Chondrocyte (in vitro differentiated cells): ENCODE data around the gene TNFRSF12A. TPM values are rescaled to one million over a fixed set of nuclear protein-coding genes. Genes with fewer than 3 reads are reported as not detected.

Experiments used
- DNase-seq: peaks from one replicate; pipeline ENCODE4 v3.0.0; 2021; ENCODE audit warnings: mixed read lengths, low spot score
- H3K27ac Mint-ChIP-seq: one replicate; pipeline ENCODE4 v1.8.0; 2021; ENCODE audit warnings: mild to moderate bottlenecking, moderate library complexity, mixed read lengths; ENCODE audit not compliant: unreplicated experiment
- H3K27me3 Mint-ChIP-seq: 2 replicates; pipeline ENCODE4 v1.8.0; 2021; ENCODE audit warnings: low read depth, mixed read lengths
- H3K36me3 Mint-ChIP-seq: 2 replicates; pipeline ENCODE4 v1.8.0; 2021; ENCODE audit warnings: low read depth, mixed read lengths
- H3K4me1 Mint-ChIP-seq: 2 replicates; pipeline ENCODE4 v1.8.0; 2021; ENCODE audit warnings: low read depth, mild to moderate bottlenecking, mixed read lengths
- H3K4me3 Mint-ChIP-seq: one replicate; pipeline ENCODE4 v1.8.0; 2021; ENCODE audit warnings: mild to moderate bottlenecking, moderate library complexity, mixed read lengths; ENCODE audit not compliant: unreplicated experiment
- H3K9me3 Mint-ChIP-seq: 2 replicates; pipeline ENCODE4 v1.8.0; 2021; ENCODE audit warnings: low read depth, mixed read lengths
- total RNA-seq: library from RNA; stranded (reverse); gene quantifications from 3 replicates; pipeline ENCODE4 v1.2.1, GENCODE V29; 2021
- TF ChIP-seq, protein P1 (sequence below): fragments of 200-600 bp; sonication (generic); IDR thresholded peaks from 2 replicates; pipeline ENCODE4 v1.5.0; 2021; ENCODE audit warnings: antibody characterized with exemption, mild to moderate bottlenecking, moderate library complexity

TNFRSF12A gene
- total RNA-seq, 1 donor from 2014 or later, result 165 TPM

DNA sequence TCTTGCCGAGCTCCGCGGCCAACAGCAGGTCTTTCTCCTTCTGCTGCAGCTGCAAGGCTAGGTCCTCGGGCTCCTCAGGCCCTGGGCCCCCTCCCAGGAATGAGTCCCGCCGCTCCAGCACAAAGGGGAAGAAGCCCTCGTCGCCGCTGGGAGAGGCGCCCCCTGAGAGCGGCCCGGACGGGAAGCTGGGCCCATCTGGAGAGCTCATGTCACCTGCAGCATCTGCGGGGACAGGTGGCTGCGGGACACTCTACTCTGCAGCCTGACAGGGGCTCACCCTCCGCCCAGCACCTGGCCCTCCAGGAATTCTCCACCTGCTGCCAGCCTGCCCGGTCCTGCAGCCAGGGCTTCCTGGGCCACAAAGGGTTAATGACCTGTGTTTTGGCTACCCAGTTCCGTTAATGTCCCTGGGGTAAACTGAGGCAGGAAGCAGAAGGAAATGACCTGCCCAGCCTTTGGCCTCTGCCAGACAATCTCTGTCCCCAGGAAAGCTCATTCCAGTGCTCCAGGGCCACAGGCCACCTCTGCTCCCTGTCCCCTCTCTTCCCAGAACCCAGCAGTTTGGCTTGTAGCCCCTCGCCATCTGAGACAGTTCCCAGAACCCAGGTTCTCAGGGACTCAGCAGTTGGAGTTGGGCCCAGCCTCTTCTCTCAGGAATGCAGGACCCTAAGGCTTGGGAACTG is 15.3 kb downstream of the TNFRSF12A start:
- Mint-ChIP-seq H3K36me3 (no peaks in the 10 kb centered on the region), H3K27ac (no peak overlapping the region), H3K9me3 (no peaks in the 10 kb centered on the region), H3K4me3 (no peak overlapping the region), H3K4me1 (peaks cover 3% of the 10 kb centered on the region), H3K27me3 (peaks cover 53% of the 10 kb centered on the region)
- TF ChIP-seq, protein P1, sequence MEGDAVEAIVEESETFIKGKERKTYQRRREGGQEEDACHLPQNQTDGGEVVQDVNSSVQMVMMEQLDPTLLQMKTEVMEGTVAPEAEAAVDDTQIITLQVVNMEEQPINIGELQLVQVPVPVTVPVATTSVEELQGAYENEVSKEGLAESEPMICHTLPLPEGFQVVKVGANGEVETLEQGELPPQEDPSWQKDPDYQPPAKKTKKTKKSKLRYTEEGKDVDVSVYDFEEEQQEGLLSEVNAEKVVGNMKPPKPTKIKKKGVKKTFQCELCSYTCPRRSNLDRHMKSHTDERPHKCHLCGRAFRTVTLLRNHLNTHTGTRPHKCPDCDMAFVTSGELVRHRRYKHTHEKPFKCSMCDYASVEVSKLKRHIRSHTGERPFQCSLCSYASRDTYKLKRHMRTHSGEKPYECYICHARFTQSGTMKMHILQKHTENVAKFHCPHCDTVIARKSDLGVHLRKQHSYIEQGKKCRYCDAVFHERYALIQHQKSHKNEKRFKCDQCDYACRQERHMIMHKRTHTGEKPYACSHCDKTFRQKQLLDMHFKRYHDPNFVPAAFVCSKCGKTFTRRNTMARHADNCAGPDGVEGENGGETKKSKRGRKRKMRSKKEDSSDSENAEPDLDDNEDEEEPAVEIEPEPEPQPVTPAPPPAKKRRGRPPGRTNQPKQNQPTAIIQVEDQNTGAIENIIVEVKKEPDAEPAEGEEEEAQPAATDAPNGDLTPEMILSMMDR, result no peak
- DNase-seq, result no peak

DNA sequence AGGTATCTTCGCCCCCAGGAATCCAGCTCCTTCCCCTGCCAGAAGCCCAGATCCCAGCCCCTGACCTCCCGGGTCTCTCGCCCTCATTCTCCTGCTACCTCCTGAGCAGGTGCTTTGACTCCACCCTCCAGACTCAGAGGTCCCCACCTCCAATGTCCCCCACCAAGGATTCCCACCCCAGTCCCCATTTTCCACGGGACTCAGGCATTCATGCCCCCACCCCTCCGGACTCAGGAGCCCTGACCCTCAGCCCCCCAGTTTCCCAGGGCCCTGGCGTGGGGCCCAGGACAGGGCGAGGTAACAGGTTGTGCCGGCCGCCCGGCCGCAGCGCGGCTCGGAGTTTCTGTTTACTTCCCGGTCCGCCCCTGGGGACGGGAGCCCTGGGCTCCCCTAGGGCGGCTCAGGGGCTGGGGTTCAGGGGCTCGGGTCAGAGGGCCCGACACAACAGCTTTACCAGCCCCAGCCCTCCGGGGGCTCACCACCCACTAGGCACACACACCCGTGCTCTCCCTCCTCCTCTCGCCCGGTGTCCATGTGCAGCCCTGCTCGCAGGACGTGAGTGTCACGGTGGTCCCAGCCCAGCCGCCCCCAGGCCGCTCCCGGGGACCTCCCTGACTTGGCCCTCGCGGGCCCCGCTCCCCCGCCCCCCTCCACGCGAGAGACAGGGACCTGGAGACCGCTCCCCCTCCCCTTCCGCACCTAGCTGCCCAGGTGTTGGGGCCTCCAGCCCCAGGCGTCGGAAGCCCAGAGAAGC is 16.0 kb downstream of the TNFRSF12A start:
- TF ChIP-seq, protein P1, result no peak
- Mint-ChIP-seq H3K4me3 (no peak overlapping the region), H3K4me1 (peaks cover 3% of the 10 kb centered on the region), H3K9me3 (no peaks in the 10 kb centered on the region), H3K27ac (no peak overlapping the region), H3K36me3 (no peaks in the 10 kb centered on the region), H3K27me3 (peaks cover 53% of the 10 kb centered on the region)
- DNase-seq, result no peak

DNA sequence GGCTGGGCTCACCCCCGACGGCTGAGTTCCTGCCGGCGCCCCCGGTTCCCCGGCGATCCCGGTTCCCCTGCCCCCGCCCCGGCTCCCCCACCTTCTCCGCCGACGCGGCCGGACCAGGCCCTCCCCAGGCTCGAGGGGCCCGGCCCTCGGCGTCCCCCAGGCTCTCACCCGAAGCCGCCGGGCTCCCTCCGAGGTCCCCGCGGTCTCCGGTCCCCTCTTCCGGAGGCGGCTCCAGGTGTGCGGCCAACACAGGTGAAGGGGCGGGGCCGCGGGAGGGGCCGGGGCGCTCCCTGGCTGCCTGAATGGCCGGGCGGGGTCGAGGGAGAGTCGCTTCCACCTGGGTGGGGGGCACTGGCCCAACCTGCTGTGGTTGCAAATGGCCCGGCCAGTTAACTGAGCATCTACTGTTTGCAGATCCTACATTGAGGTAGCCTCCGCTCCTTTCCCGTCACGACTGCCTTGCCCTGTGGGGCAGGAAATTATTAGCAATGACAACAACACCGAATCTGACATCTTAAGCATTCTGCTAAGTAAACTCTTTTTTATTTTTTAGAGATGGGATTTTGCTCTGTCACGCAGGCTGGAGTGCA is 16.7 kb downstream of the TNFRSF12A start, which contains the start of gene BICDL2:
Gene BICDL2 (minus strand): TSS at position 219 of the 590 bp plus-strand sequence. CDS start 1,448 bp downstream, outside the sequence.
- no peak for DNase-seq
- Mint-ChIP-seq H3K27ac (no peak within 1 kb of the TSS), H3K9me3 (no peaks in the 10 kb centered on the region), H3K36me3 (no peaks in the 10 kb centered on the region), H3K27me3 (peaks cover 55% of the 10 kb centered on the region), H3K4me1 (peaks cover 3% of the 10 kb centered on the region), H3K4me3 (no peak within 1 kb of the TSS)
- TF ChIP-seq, protein P1, result no peak

DNA sequence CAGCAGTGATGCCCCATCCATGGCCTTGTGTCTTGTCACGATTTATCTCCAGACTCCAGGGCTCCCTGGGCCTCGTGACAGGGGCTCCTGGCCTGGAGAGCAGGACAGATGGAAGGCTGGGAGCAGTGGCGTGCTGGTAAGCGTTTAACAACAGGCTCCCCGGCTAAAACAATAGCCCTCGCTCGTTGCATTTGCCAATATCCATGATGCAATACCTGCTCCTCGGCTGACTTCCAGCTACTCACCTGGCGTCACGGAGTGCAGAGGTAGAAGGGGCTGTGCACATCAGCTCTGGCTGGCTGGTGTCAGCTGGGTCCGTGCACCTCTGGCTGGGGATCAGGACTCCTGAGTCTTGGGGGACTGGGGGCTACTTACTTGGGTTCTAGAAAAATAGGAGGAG is 18.1 kb downstream of the TNFRSF12A start:
- Mint-ChIP-seq H3K27me3 (peaks cover 45% of the 10 kb centered on the region), H3K9me3 (no peaks in the 10 kb centered on the region), H3K27ac (no peak overlapping the region), H3K4me3 (no peak overlapping the region), H3K4me1 (peaks cover 3% of the 10 kb centered on the region), H3K36me3 (no peaks in the 10 kb centered on the region)
- TF ChIP-seq, protein P1, result no peak
- DNase-seq, result no peak

DNA sequence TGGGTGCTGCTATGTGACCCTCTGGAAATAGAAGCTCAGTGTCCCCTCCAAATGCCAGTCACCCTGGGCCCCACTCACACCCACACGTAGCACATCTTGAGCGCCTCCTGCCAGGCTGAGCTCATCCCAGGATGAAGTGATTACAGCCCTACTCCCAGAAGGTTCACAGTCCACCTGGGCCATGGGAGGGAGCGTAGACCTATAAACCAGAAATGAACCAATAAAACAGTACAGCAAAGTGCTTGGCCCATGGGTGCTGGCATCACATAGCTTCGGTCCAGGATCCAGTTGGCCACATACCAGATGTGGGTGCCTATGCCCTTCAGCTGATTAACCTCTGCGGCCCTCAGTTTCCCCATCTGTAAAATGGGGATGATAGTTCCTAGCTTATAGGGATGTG is 18.7 kb downstream of the TNFRSF12A start:
- TF ChIP-seq, protein P1, result no peak
- no peak for DNase-seq
- Mint-ChIP-seq H3K36me3 (no peaks in the 10 kb centered on the region), H3K4me1 (peaks cover 3% of the 10 kb centered on the region), H3K4me3 (no peak overlapping the region), H3K27ac (no peak overlapping the region), H3K9me3 (no peaks in the 10 kb centered on the region), H3K27me3 (peaks cover 40% of the 10 kb centered on the region)
